Esophagus (tissue), 2 donors: Measurements from ENCODE around the gene TNNI3. TPM values are rescaled to one million over a fixed set of nuclear protein-coding genes. Genes with fewer than 3 reads are reported as not detected.
"Not testable (repeated sequence)": the region's sequence is repeated elsewhere in the genome, so short reads cannot be mapped to it uniquely, and the experiment has no call there.

ENCODE experiments used
- H3K27ac ChIP-seq, 2 donors: one replicate each; pipeline ENCODE4 v1.5.1; 2013; ENCODE audit warnings: low read depth in 2 of 2, mild to moderate bottlenecking in 2 of 2, inconsistent platforms in 1 of 2, low read length in 1 of 2, moderate library complexity in 1 of 2
- H3K27me3 ChIP-seq, 2 donors: one replicate each; pipeline ENCODE4 v1.6.1; 2013; ENCODE audit warnings: low read length in 2 of 2, control low read depth in 1 of 2, mild to moderate bottlenecking in 1 of 2; ENCODE audit not compliant: insufficient read depth in 2 of 2, control insufficient read depth in 1 of 2
- H3K36me3 ChIP-seq, 2 donors: one replicate each; pipeline ENCODE4 v1.6.1; 2013; ENCODE audit warnings: low read length in 1 of 2; ENCODE audit not compliant: control insufficient read depth in 2 of 2, insufficient read depth in 2 of 2
- H3K4me1 ChIP-seq, 2 donors: one replicate each; pipeline ENCODE4 v1.6.1; 2013; ENCODE audit warnings: low read length in 1 of 2; ENCODE audit not compliant: control insufficient read depth in 2 of 2, insufficient read depth in 2 of 2
- H3K4me3 ChIP-seq, 2 donors: one replicate each; pipeline ENCODE4 v1.5.1; 2013; ENCODE audit warnings: low read length in 2 of 2, mild to moderate bottlenecking in 2 of 2, low read depth in 1 of 2, moderate library complexity in 1 of 2
- H3K9me3 ChIP-seq, 2 donors: one replicate each; pipeline ENCODE4 v1.6.1; 2013; ENCODE audit warnings: mild to moderate bottlenecking in 2 of 2, low read depth in 1 of 2, low read length in 1 of 2, moderate library complexity in 1 of 2; ENCODE audit not compliant: control insufficient read depth in 2 of 2, insufficient read depth in 1 of 2
- WGBS, 2 donors: extraction: QIAGEN DNeasy Blood & Tissue Kit; methylation state at CpG; one replicate each; pipeline ENCODE4 v1.1.7; 2013; 5-methylcytosine and 5-hydroxymethylcytosine counted together
- polyA plus RNA-seq, 2 donors: library from polyadenylated mRNA; stranded (reverse); fragments of 200-250 nt; gene quantifications; one replicate each; pipeline ENCODE4 v1.2.3, GENCODE V29; 2013
- donor health status: healthy with polysubstance abuse.
- donor health status: Bipolar disorder and iron deficiency.

TNNI3 gene
- polyA plus RNA-seq, 2 donors: 1.0 to 2.6 TPM

GRCh38 chr19:55109527-55110291, 47.8 kb downstream of the TNNI3 start:
- no peaks in the 10 kb centered on the region for H3K9me3 ChIP-seq
- WGBS, 2 donors: 79 to 84% methylated on average over 20 of the region's 20 CpGs
- H3K4me1 ChIP-seq: peaks cover 7 to 11% of the 10 kb centered on the region in 2 donors
- peak overlapping the region in 1 of 2 donors; percentile 2 for H3K27ac ChIP-seq
- no peaks in the 10 kb centered on the region for H3K27me3 ChIP-seq
- peaks cover 0 to 29% of the 10 kb centered on the region in 2 donors for H3K36me3 ChIP-seq
- H3K4me3 ChIP-seq: no peak overlapping the region

GRCh38 chr19:55107252-55107651, 50.3 kb downstream of the TNNI3 start:
- not testable (repeated sequence) for H3K4me3 ChIP-seq, H3K9me3 ChIP-seq, H3K4me1 ChIP-seq, H3K27ac ChIP-seq, H3K27me3 ChIP-seq
- H3K36me3 ChIP-seq: peaks cover 0 to 29% of the 10 kb centered on the region in 2 donors
- WGBS, 2 donors: 97 to 99% methylated on average over 3 of the region's 3 CpGs

GRCh38 chr19:55106591-55106990, 50.9 kb downstream of the TNNI3 start:
- no peaks in the 10 kb centered on the region for H3K27me3 ChIP-seq
- H3K27ac ChIP-seq: no peak overlapping the region
- H3K4me3 ChIP-seq: no peak overlapping the region
- no peaks in the 10 kb centered on the region for H3K9me3 ChIP-seq
- no peaks in the 10 kb centered on the region for H3K4me1 ChIP-seq
- peaks cover 0 to 29% of the 10 kb centered on the region in 2 donors for H3K36me3 ChIP-seq
- WGBS, 2 donors: 93 to 94% methylated on average over 6 of the region's 6 CpGs

- peaks cover 4 to 27% of the 10 kb centered on the region in 2 donors for H3K36me3 ChIP-seq
- no peaks in the 10 kb centered on the region for H3K4me1 ChIP-seq
- H3K27me3 ChIP-seq: no peaks in the 10 kb centered on the region
- no peaks in the 10 kb centered on the region for H3K9me3 ChIP-seq
- no peak overlapping the region for H3K4me3 ChIP-seq
- H3K27ac ChIP-seq: no peak overlapping the region
- 88 to 96% methylated on average over 2 of the region's 2 CpGs for WGBS, 2 donors
Observed at GRCh38 chr19:55105237-55105636, 52.3 kb downstream of the TNNI3 start.

- 98 to 99% methylated on average over 9 of the region's 9 CpGs for WGBS, 2 donors
- no peak overlapping the region for H3K27ac ChIP-seq
- H3K27me3 ChIP-seq: no peaks in the 10 kb centered on the region
- no peaks in the 10 kb centered on the region for H3K4me1 ChIP-seq
- peaks cover 9 to 29% of the 10 kb centered on the region in 2 donors for H3K36me3 ChIP-seq
- no peak overlapping the region for H3K4me3 ChIP-seq
- H3K9me3 ChIP-seq: no peaks in the 10 kb centered on the region
Observed at GRCh38 chr19:55103190-55103589, 54.3 kb downstream of the TNNI3 start.

Other genes starting within 250 kb of the TNNI3 start
- not detected for gene NLRP7, start 210.2 kb downstream of the TNNI3 start, polyA plus RNA-seq
- gene NLRP2, start 191.4 kb downstream of the TNNI3 start, polyA plus RNA-seq: 10 to 100 TPM in 1 of 2 donors, 1 to 10 TPM in 1; 3.8 to 20.5 TPM
- 1 to 10 TPM in 1 of 2 donors, under 1 TPM in 1; 0.45 to 1.6 TPM for gene GP6, start 119.5 kb downstream of the TNNI3 start, polyA plus RNA-seq
- gene RDH13, start 94.6 kb downstream of the TNNI3 start, polyA plus RNA-seq: 10 to 100 TPM; 32.5 to 60.6 TPM
- 1,000 to 10,000 TPM in 1 of 2 donors, 100 to 1,000 TPM in 1; 578 to 1,427 TPM for gene EPS8L1, start 81.9 kb downstream of the TNNI3 start, polyA plus RNA-seq
- 100 to 1,000 TPM in 1 of 2 donors, 10 to 100 TPM in 1; 77.7 to 100 TPM for gene PPP1R12C, start 40.1 kb downstream of the TNNI3 start, polyA plus RNA-seq
- 10 to 100 TPM in 1 of 2 donors, 1 to 10 TPM in 1; 6.1 to 10.9 TPM for gene TNNT1, start 8.5 kb downstream of the TNNI3 start, polyA plus RNA-seq
- 1 to 10 TPM in 1 of 2 donors, under 1 TPM in 1; 0.44 to 1.1 TPM for gene DNAAF3, start 8.9 kb upstream of the TNNI3 start, polyA plus RNA-seq
- gene SYT5, start 22.6 kb upstream of the TNNI3 start, polyA plus RNA-seq: under 1 TPM in 1 of 2 donors, not detected in 1; 0.05 TPM
- under 1 TPM; 0.10 to 0.19 TPM for gene PTPRH, start 51.8 kb upstream of the TNNI3 start, polyA plus RNA-seq
- gene TMEM86B, start 71.0 kb upstream of the TNNI3 start, polyA plus RNA-seq: 1 to 10 TPM; 2.3 to 6.0 TPM
- 10 to 100 TPM; 29.8 to 30.6 TPM for gene PPP6R1, start 101.3 kb upstream of the TNNI3 start, polyA plus RNA-seq
- 10 to 100 TPM; 30.9 to 44.9 TPM for gene HSPBP1, start 122.4 kb upstream of the TNNI3 start, polyA plus RNA-seq
- 1 to 10 TPM in 1 of 2 donors, under 1 TPM in 1; 0.96 to 1.0 TPM for gene BRSK1, start 126.3 kb upstream of the TNNI3 start, polyA plus RNA-seq
- under 1 TPM in 1 of 2 donors, not detected in 1; 0.12 TPM for gene TMEM150B, start 167.6 kb upstream of the TNNI3 start, polyA plus RNA-seq
- 1 to 10 TPM; 5.0 to 9.4 TPM for gene KMT5C, start 182.1 kb upstream of the TNNI3 start, polyA plus RNA-seq
- gene COX6B2, start 197.0 kb upstream of the TNNI3 start, polyA plus RNA-seq: under 1 TPM; 0.48 to 0.53 TPM
- not detected for gene GARIN5B, start 205.5 kb upstream of the TNNI3 start, polyA plus RNA-seq
- under 1 TPM; 0.47 to 0.51 TPM for gene IL11, start 212.7 kb upstream of the TNNI3 start, polyA plus RNA-seq
- not detected for gene TMEM190, start 219.1 kb upstream of the TNNI3 start, polyA plus RNA-seq
- gene TMEM238, start 226.6 kb upstream of the TNNI3 start, polyA plus RNA-seq: under 1 TPM; 0.49 to 0.98 TPM
- gene RPL28, start 228.2 kb upstream of the TNNI3 start, polyA plus RNA-seq: 1,000 to 10,000 TPM; 2,179 to 2,435 TPM